Body of pancreas (tissue), 4 donors: ENCODE data around the gene ACOX3.

Experiments
- CTCF ChIP-seq, 7 experiments: fragments of 450-650 bp in 4 of 7; fragments of 200-600 bp in 3 of 7; sonication (generic) in 3 of 7; IDR thresholded peaks; one replicate each; pipeline ENCODE4 v1.5.1; 2016 to 2019; ENCODE audit warnings: antibody characterized with exemption in 7 of 7
- POLR2A ChIP-seq, 3 donors: fragments of 450-650 bp; IDR thresholded peaks; one replicate each; pipeline ENCODE4 v1.6.1; 2016; ENCODE audit warnings: antibody characterized with exemption in 3 of 3, mild to moderate bottlenecking in 2 of 3

GRCh38 chr4:8409264-8410065, 31.1 kb downstream of the ACOX3 start:
- TF ChIP-seq CTCF (IDR thresholded peaks at IDR 0.05), result no peak
- no peak for TF ChIP-seq POLR2A (IDR thresholded peaks at IDR 0.05)
